GM18873 (cell line): ENCODE results near the gene ST8SIA1.

Source experiments
- ATAC-seq: cut with Tn5 transposase; IDR thresholded peaks from one replicate; pipeline ENCODE4 v1.9.1; 2021; ENCODE audit warnings: mild to moderate bottlenecking, moderate library complexity, moderate number of reproducible peaks; ENCODE audit not compliant: unreplicated experiment, low FRiP score

ST8SIA1 gene

DNA sequence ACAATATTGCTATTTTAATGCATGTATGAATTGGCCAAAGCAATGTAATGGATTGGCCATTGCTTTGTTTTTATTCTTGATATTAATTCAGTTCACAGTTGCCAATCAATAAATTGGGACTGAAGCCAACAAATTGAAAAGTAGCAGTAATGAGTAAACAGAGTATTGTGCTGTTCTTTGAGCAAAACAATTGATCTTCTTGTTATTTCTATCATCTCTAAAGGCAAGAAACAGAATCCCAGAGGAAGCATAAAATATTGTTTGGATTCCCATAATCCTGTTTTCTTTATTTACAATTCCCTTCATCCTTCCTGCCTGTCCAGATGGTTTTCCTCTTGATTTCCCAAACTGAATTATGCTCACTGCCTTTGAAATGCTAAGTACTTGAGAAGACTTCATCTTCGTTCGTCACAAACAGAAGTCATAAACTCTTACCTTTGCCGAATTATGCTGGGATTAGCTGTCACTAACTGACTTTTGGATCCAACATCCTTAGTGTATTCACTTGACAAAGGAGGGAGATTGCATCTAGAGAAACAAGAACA, 85.9 kb downstream of the ST8SIA1 start:
- no peak for ATAC-seq

GRCh38 chr12:22248121-22248520, 86.4 kb downstream of the ST8SIA1 start:
- no peak for ATAC-seq

DNA sequence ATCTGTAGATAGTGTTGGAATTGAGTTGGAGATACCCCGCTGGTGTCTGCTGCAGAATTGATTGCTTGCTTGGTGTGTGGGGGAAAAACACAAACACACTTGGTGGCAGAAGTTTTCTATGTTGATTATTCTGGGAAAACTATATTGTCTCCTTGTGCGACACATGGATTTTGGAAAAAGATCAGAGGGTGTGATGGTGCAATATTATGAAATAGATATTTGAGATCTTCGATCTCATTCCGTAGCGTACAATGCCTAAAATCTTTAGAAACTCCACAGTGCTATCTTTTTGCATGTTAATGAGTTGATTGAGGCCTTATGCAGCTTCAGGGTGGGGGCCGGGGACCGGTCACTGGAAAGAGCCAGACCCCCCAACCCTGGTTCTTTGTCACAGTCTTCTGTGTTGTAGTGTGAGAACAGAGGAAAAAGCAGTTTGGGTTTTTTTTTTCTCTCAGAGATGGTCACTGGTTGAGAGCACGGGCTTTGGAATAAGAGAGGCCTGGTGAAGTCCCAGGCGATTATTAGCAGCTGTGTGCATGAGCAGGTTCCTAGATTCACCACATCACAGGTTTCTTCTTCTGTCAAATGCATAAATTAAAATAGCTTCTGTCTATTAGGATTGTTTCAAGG, 88.2 kb downstream of the ST8SIA1 start:
- ATAC-seq = no peak

DNA sequence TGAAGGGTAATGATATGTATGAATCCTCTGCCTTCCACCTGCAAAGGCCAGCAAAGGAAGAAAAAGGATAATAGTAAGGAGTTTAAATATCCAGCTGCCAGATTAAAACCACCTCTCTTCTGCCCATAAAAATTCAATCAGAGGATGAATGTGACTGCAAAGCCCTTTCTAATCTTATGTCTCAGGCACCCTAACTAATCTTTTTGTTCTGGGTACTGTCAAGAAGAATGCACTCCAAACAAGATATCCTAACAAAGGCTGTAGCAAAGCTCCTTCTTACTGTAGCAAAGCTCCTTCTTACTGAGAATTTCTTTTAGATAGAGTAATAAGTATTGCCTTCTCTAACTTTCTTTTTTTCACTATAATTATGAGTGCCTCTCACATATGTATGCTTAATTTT, 91.8 kb downstream of the ST8SIA1 start:
- ATAC-seq = no peak

DNA sequence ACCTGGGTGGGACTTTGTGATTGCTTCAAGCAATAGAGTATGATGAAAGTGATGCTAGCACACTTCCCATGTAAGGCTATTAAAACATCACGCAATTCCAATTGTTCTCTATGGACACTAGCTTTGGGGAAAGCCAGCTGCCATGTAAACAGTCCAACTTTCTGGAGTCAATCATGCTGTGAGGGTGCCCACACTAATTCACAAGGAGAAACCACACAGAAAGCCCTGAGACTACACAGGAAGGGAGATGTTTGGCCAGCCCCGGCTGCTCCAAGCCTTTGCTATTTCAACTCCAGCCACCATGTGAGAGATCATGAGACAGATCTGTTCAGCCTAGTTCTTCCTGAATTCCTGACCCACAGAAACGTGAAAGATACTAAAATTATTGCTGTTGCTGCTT, 96.3 kb downstream of the ST8SIA1 start:
- no peak for ATAC-seq

GRCh38 chr12:22234561-22234960, 99.9 kb downstream of the ST8SIA1 start:
- ATAC-seq = no peak

GRCh38 chr12:22231836-22232235, 102.7 kb downstream of the ST8SIA1 start:
- ATAC-seq = no peak

DNA sequence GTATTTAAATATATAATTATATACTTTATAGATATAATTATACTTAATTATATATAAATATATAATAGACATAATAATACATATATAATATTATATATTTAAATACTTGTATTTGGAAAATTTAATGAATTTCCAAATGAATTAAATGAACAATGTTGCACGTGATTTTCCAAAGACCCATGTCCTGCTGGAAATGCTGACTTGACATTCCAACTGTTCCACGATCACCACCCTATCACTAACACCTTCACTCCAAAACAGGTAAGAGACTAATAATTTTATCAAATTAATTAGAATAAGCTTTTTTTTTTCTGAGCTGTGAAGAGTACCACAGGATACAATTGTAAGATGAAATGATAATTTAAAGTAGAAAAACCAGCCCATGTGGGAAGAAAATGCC, 103.4 kb downstream of the ST8SIA1 start:
- no peak for ATAC-seq

GRCh38 chr12:22230280-22230794, 104.2 kb downstream of the ST8SIA1 start:
- no peak for ATAC-seq

- ATAC-seq = no peak
These were observed 104.7 kb downstream of the ST8SIA1 start for GRCh38 chr12:22229652-22230279.

GRCh38 chr12:22228022-22228875, 106.3 kb downstream of the ST8SIA1 start:
- ATAC-seq = no peak

- no peak for ATAC-seq
These were observed 111.2 kb downstream of the ST8SIA1 start for GRCh38 chr12:22223356-22223755.

- ATAC-seq = no peak
These were observed 117.0 kb downstream of the ST8SIA1 start for GRCh38 chr12:22217556-22217955.

DNA sequence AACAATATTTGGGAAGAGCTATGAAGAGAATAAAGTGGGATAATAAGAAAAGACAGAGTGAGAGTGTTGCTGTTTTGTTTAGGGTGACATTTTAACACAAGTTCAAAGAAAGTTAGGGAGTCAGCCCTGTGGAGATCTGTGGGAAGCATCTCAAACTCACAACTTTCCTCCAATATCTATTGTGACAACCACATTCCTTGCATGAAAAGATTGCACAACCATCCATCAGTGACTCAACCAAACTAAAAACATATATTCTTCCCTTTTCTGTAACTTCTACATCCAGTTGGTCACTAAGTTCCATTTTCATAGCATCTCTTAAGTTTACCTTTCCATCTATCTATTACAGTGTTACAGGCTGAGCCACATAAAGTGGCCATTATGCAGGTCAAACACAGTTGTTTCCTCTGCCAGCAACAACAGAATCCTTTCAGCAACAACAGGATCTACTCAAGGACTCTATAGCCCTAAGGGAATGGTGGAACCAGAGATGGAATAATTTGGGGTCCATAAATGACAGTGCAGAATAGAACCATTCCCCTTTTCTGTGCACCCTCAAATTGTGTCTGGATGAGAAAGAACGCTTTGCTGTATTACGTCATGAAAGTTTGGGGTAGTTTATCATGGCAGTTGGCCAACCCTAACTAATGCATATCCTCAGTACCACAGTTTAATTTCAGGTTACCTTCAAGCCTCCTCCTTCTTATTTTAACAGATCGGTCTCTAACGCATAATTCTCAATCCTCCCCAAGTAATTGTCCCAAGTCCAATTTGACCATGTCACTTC, 118.8 kb downstream of the ST8SIA1 start:
- ATAC-seq = no peak

GRCh38 chr12:22211128-22211527, 123.4 kb downstream of the ST8SIA1 start:
- ATAC-seq = no peak

DNA sequence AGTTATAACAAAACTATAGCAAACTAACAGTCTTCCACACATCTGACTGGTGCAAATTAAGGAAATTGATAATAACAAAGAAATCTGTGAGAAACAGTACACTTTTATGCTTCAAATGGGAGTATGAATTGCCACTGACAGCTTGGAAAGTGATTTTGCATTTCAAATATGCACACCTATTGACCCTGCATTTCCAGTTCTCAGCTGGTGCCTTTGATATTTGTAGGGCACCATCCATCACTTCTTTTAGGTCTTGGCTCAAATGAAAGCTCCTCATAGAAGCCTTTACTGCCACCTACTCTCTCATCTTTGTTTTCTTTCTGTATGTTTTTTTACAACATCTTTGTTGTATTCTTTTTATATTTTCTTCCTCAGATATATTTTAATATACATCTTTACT, 125.1 kb downstream of the ST8SIA1 start:
- ATAC-seq = no peak

DNA sequence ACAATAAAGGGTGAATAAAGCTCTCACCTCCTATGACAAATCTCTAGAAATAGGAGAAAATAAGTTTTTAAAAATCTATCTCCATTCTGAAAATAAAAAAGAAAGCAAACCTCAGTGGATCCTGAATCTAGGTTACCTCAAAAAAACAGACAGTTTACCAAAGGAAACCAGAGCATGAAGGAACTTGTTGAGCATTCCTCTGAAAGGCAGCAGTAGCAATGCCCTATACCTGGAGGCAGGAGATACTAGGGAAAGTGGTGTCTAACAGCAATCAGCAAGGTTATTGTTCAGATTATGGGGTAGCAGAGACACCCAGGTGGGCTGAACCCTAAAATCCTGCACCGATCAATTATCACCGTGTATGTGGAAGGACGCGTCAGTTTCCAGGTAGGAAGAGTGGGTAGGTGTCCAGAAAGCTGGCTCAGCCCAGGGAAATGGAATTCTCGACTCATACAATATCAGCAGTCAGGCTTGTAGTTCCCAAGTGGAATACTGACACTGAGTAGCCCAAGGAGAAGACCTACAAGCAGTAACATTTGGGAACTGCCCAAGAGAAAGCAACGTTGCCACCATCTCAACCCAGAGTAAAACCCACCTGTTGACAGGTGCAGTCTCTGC, 128.3 kb downstream of the ST8SIA1 start:
- ATAC-seq = no peak

DNA sequence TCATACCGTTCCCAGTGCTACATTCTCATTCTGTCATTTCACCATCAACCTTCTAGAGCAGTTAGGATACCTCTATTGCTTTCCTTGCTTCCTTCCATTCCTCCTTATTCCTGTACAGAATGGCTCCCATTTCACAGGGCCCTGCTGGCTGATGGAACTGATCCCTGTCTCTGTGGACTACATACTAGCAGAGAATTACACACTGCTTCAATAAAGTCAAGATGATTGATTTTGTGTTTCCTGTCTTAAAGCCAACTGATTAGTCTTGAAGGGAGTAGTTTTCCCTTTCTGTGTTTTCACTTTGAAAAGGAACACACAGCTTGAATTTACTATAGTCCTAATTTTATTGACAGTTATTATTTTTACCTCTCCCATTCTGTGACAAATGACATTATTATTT, 130.1 kb downstream of the ST8SIA1 start:
- ATAC-seq = no peak

DNA sequence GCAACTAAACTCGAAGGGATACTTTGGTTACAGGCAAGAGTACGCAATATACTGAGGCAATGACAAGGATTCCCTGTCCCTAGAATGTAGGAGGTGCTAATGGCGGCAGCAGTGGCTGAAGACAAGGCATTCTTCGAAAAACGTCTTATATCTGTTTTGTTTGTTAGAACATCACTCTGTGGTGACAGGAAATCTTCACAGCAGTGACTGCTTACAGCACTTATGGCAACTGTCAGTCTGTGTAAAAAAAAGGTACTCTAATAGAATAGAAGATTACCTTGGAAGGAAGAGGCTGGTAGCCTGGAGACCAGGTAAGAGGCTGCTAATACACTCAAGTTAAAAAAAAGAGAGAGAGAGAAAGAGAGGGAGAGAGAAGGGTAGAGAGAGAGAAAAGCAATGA, 131.7 kb downstream of the ST8SIA1 start:
- ATAC-seq = no peak

DNA sequence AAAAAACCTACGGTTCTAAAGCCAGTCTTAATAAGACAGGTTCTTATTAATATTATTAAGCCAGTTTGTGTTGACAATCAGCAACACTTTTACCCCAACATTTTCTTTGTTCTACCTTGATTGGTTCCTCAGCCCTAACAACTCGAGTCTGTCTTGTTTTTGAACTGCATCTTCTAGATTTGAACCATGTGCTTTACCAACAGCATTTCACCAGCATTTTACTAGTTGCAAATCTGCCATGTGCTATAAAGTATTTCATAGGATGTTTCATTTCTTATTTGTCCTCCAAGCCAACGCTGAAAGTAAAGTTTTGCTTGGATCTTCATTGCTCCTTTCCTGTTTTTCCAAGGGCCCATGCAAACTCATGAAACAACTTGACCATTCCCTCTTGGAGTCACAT, 133.4 kb downstream of the ST8SIA1 start:
- ATAC-seq = no peak
